ENCODE results near the gene IRF5. TPM values are rescaled to one million over a fixed set of nuclear protein-coding genes. Genes with fewer than 3 reads are reported as not detected.

The IRF5 gene
- total and polyA plus RNA-seq, 10 of the 15 experiments (the other 5 are each of a cell fraction or from before 2014, with no cell fraction given) = 5.4 to 90.3 (median 61.7) TPM

GRCh38 chr7:128928882-128929788 lies 8.6 kb upstream of the IRF5 start:
- no peak overlapping the region for H3K9ac ChIP-seq (ENCODE audit: control insufficient read depth, insufficient read depth, low read length)
- no peaks in the 10 kb centered on the region for H3K36me3 ChIP-seq (ENCODE audit: control insufficient read depth in 2 of 2, insufficient read depth in 2 of 2, low read length in 1 of 2)
- H3K4me2 ChIP-seq (ENCODE audit: control insufficient read depth, insufficient read depth) = no peak overlapping the region
- H2AFZ ChIP-seq (ENCODE audit: control insufficient read depth, low read depth, low read length) = no peak overlapping the region
- POLR2A ChIA-PET = interaction anchor here (1.0 kb wide), 1 partner anchor 15 kb away, joined by 5 read pairs; no protein-coding TSS in a partner anchor
- no peaks in the 10 kb centered on the region for H3K9me3 ChIP-seq (replicated peaks; ENCODE audit: control insufficient read depth, insufficient read depth, low read length)
- no peaks in the 10 kb centered on the region for H3K27me3 ChIP-seq (replicated peaks in 1 of 2; ENCODE audit: control insufficient read depth in 2 of 2, insufficient read depth in 2 of 2, low read length in 1 of 2)
- ATAC-seq (no peak), FAIRE-seq (no peak), DNase-seq (ENCODE audit: low read depth, low spot score) (no peak)
- no peaks in the 10 kb centered on the region for H4K20me1 ChIP-seq (ENCODE audit: control insufficient read depth, insufficient read depth)
- intact Hi-C loops (cut with micrococcal nuclease; ENCODE audit: unreplicated experiment) = no loop called here
- TF ChIP-seq WRNIP1 (IDR thresholded peaks at IDR 0.05; ENCODE audit: borderline replicate concordance, low read depth, low read length) (no peak), POU2F2 (IDR thresholded peaks at IDR 0.05; ENCODE audit: borderline replicate concordance, low read depth, low read length) (no peak), E4F1 (IDR thresholded peaks at IDR 0.05; ENCODE audit: borderline replicate concordance, partially characterized antibody) (no peak), HDAC2 (IDR thresholded peaks at IDR 0.05) (no peak)
- H3K4me3 ChIP-seq = no peak overlapping the region
- 72% methylated on average over 14 of the region's 14 CpGs for WGBS (ENCODE audit: insufficient coverage, insufficient replicate concordance, low lambda C conversion rate, missing lambda C conversion rate)
- in situ Hi-C loops (cut with MboI) = no loop called here
- CTCF ChIA-PET = interaction anchor here (1.1 to 1.9 kb wide), 2 partner anchors 46 to 162 kb away, joined by 3 to 5 read pairs; no protein-coding TSS in a partner anchor
- H3K27ac ChIP-seq (ENCODE audit: control insufficient read depth, insufficient read depth) = no peak overlapping the region
- peaks cover 17% of the 10 kb centered on the region for H3K4me1 ChIP-seq (ENCODE audit: control insufficient read depth, insufficient read depth, low read length)
- SMC1A ChIA-PET (ENCODE audit: uncharacterized antibody, unreplicated experiment) = interaction anchor here (1.0 kb wide), 1 partner anchor 135 kb away, joined by 3 read pairs; no protein-coding TSS in a partner anchor
- no TSS peak for BruUV-seq (replicated peaks)
- peaks cover 12% of the 10 kb centered on the region for H3K79me2 ChIP-seq (ENCODE audit: control insufficient read depth, insufficient read depth, low read length)
- RAD21 ChIA-PET (ENCODE audit: unreplicated experiment) = no interaction called here
